Islet of Langerhans (tissue), 1 donor: ENCODE measurements around the gene RTL1.

ENCODE experiments used
- FAIRE-seq: peaks from one replicate; lab custom pipeline; 2011; peaks lifted over from hg19 to GRCh38; lab: Jason Lieb, UNC

RTL1 gene

GRCh38 chr14:100834794-100835547 lies 68.6 kb downstream of the RTL1 start:
- no peak for FAIRE-seq

- no peak for FAIRE-seq
These were observed 69.3 kb downstream of the RTL1 start for GRCh38 chr14:100834082-100834793.

- no peak for FAIRE-seq
These were observed 71.1 kb downstream of the RTL1 start for GRCh38 chr14:100832311-100832960.

- FAIRE-seq = no peak
These were observed 72.8 kb downstream of the RTL1 start for GRCh38 chr14:100830681-100831080.
